K562 (cell line): ENCODE data around the gene PRKCB. TPM values are rescaled to one million over a fixed set of nuclear protein-coding genes. Genes with fewer than 3 reads are reported as not detected.

Experiments used
- CEBPZ ChIP-seq: fragments of 150-350 bp; IDR thresholded peaks from 2 replicates; pipeline ENCODE4 v1.6.1; 2014; ENCODE audit warnings: low read depth, mild to moderate bottlenecking, low read length, borderline replicate concordance
- CREB3 ChIP-seq: fragments of 450-650 bp; conservative IDR thresholded peaks from 2 replicates; pipeline ENCODE4 v1.6.1; 2016; ENCODE audit warnings: missing genetic modification characterization, low read depth, mild to moderate bottlenecking, missing compliant biosample characterization, moderate library complexity
- HMG20A ChIP-seq: fragments of 450-650 bp; formaldehyde crosslinking; conservative IDR thresholded peaks from 2 replicates; pipeline ENCODE4 v1.4.0; 2020; ENCODE audit warnings: mild to moderate bottlenecking, mixed read lengths
- L3MBTL2 ChIP-seq: fragments of 450-650 bp; IDR thresholded peaks from 2 replicates; pipeline ENCODE4 v1.6.1; 2016; ENCODE audit warnings: mild to moderate bottlenecking, moderate library complexity
- NFIC ChIP-seq: fragments of 450-650 bp; IDR thresholded peaks from 2 replicates; pipeline ENCODE4 v1.6.1; 2017; ENCODE audit warnings: mild to moderate bottlenecking, inconsistent platforms
- PTRF ChIP-seq: fragments of 450-650 bp; IDR thresholded peaks from 2 replicates; pipeline ENCODE4 v1.6.1; 2016; ENCODE audit warnings: mild to moderate bottlenecking, missing genetic modification characterization, missing compliant biosample characterization
- SNIP1 ChIP-seq: fragments of 450-650 bp; IDR thresholded peaks from 2 replicates; pipeline ENCODE4 v1.7.1; 2017; ENCODE audit warnings: low read depth, mild to moderate bottlenecking
- ZBTB11 ChIP-seq, 3 experiments: fragments of 200-800 bp in 1 of 3; fragments of 250-450 bp in 1 of 3; fragments of 450-650 bp in 1 of 3; sonication (Bioruptor Pico) in 1 of 3; sonication (Bioruptor generic) in 1 of 3; formaldehyde crosslinking in 1 of 3; IDR thresholded peaks; 2 replicates each; pipeline versions ENCODE4 v1.6.1 to v1.8.0; 2016 to 2022; ENCODE audit warnings: mild to moderate bottlenecking in 2 of 3, missing genetic modification characterization in 2 of 3, missing compliant biosample characterization in 1 of 3, moderate library complexity in 1 of 3
- polyA plus RNA-seq, 8 experiments: library from polyadenylated mRNA; depleted of rRNA in 4 of 8; stranded (reverse) in 5 of 8; unstranded in 3 of 8; fragments of >200 nt; fragmentation: Nextera tagmentation in 2 of 8; fragmentation: Illumina TruSeq in 1 of 8; extraction: Ambion mirVana in 2 of 8; extraction: Trizol in 1 of 8; gene quantifications; 2 replicates each; pipeline versions ENCODE4 v1.2.1 to v1.2.3, GENCODE V29; 2011 to 2014; ENCODE audit warnings: inconsistent platforms in 1 of 8, missing spikeins in 1 of 8
- total RNA-seq, 7 experiments: library from RNA; depleted of rRNA in 6 of 7; stranded (reverse); fragments of >200 nt in 6 of 7; fragmentation: Illumina TruSeq in 2 of 7; extraction: Trizol in 2 of 7; gene quantifications; 2 replicates each; pipeline versions ENCODE4 v1.2.1 to v1.2.3, GENCODE V29; 2011 to 2021; ENCODE audit warnings: low replicate concordance in 1 of 7

The PRKCB gene
- total and polyA plus RNA-seq, 9 of the 15 experiments (the other 6 are each of a cell fraction or from before 2014, with no cell fraction given) = 49.9 to 276 (median 148) TPM

GRCh38 chr16:24170407-24170806 lies 334.6 kb downstream of the PRKCB start (continued):
- TF ChIP-seq CREB3 (tag) (no peak), NFIC (no peak), CEBPZ (no peak), ZBTB11 (CRISPR knock-in tag; IDR thresholded peaks at IDR 0.05) (no peak), PTRF (tag) (no peak), SNIP1 (no peak), HMG20A (CRISPR knock-in tag) (no peak), L3MBTL2 (no peak)
